ENCODE results near the gene IL1RL2. TPM values are rescaled to one million over a fixed set of nuclear protein-coding genes. Genes with fewer than 3 reads are reported as not detected.

The IL1RL2 gene
- total and polyA plus RNA-seq, 2 experiments from 2014 or later: 2.0 to 2.3 TPM

GRCh38 chr2:102140377-102140776 is 46.4 kb upstream of the IL1RL2 start:
- peak overlapping the region; percentile 97 for H3K27ac ChIP-seq
- H3K9ac ChIP-seq: no peak overlapping the region; the same call in 1 of the 2 replicates
- H3K36me3 ChIP-seq (ENCODE audit: low read depth): 0 out of 2 replicates have a peak, but pooled peaks cover 7% of the 10 kb centered on the region
- H3K9me3 ChIP-seq (ENCODE audit: low read depth): no peaks in the 10 kb centered on the region
- H3K4me2 ChIP-seq (ENCODE audit: unreplicated experiment): no peak overlapping the region
- H3K4me3 ChIP-seq: no peak overlapping the region
- H3K27me3 ChIP-seq (replicated peaks; ENCODE audit: insufficient read depth): no peaks in the 10 kb centered on the region
- in situ Hi-C loops (cut with MboI): loop anchor here (25.0 kb wide), 1 partner anchor 103 kb away; no protein-coding TSS in a partner anchor
- no peaks in the 10 kb centered on the region for H4K20me1 ChIP-seq (ENCODE audit: insufficient read depth)
- H3K9me2 ChIP-seq (ENCODE audit: insufficient read depth): no peaks in the 10 kb centered on the region
- peaks cover 47% of the 10 kb centered on the region for H3F3A ChIP-seq (ENCODE audit: insufficient read depth)
- DNase-seq: no peak
- WGBS, 2 experiments (ENCODE audit: low coverage in 1 of 2, low lambda C conversion rate in 2 of 2, missing lambda C conversion rate in 2 of 2): 98 to 100% methylated on average over 2 of the region's 2 CpGs
- peaks cover 84% of the 10 kb centered on the region for H3K79me2 ChIP-seq (ENCODE audit: insufficient read depth)
- no peak for TF ChIP-seq EZH2phosphoT487 (IDR thresholded peaks at IDR 0.05; ENCODE audit: insufficient read depth, low read depth)
- no peak for TF ChIP-seq EZH2 (IDR thresholded peaks at IDR 0.05; ENCODE audit: insufficient read depth, poor library complexity, severe bottlenecking)
- H3K4me1 ChIP-seq (ENCODE audit: insufficient read depth): peaks cover 38% of the 10 kb centered on the region
- H2AFZ ChIP-seq: no peak overlapping the region

- no peak for TF ChIP-seq EZH2 (IDR thresholded peaks at IDR 0.05; ENCODE audit: insufficient read depth, poor library complexity, severe bottlenecking)
- TF ChIP-seq EZH2phosphoT487 (IDR thresholded peaks at IDR 0.05; ENCODE audit: insufficient read depth, low read depth): no peak
- peak overlapping the region; percentile 97 for H3K27ac ChIP-seq
- H3K4me1 ChIP-seq (ENCODE audit: insufficient read depth): peaks cover 38% of the 10 kb centered on the region
- H2AFZ ChIP-seq: no peak overlapping the region; the same call in 1 of the 2 replicates
- no peaks in the 10 kb centered on the region for H3K9me2 ChIP-seq (ENCODE audit: insufficient read depth)
- 40 to 41% methylated on average over 15 of the region's 15 CpGs for WGBS, 2 experiments (ENCODE audit: low coverage in 1 of 2, low lambda C conversion rate in 2 of 2, missing lambda C conversion rate in 2 of 2)
- H3K79me2 ChIP-seq (ENCODE audit: insufficient read depth): peaks cover 93% of the 10 kb centered on the region
- peaks cover 52% of the 10 kb centered on the region for H3F3A ChIP-seq (ENCODE audit: insufficient read depth)
- no peaks in the 10 kb centered on the region for H4K20me1 ChIP-seq (ENCODE audit: insufficient read depth)
- peak overlapping the region; percentile 85 for H3K4me2 ChIP-seq (ENCODE audit: unreplicated experiment)
- peak; percentile 97 for DNase-seq
- no peaks in the 10 kb centered on the region for H3K27me3 ChIP-seq (replicated peaks; ENCODE audit: insufficient read depth)
- peak overlapping the region; percentile 86 for H3K4me3 ChIP-seq
- no peaks in the 10 kb centered on the region for H3K9me3 ChIP-seq (ENCODE audit: low read depth)
- H3K36me3 ChIP-seq (ENCODE audit: low read depth): peaks cover 14% of the 10 kb centered on the region
- in situ Hi-C loops (cut with MboI): loop anchor here (25.0 kb wide), 1 partner anchor 104 kb away; no protein-coding TSS in a partner anchor
- H3K9ac ChIP-seq: peak overlapping the region; percentile 99
Observed at GRCh38 chr2:102141011-102141943, 45.5 kb upstream of the IL1RL2 start.

- peaks cover 23% of the 10 kb centered on the region for H3K36me3 ChIP-seq (ENCODE audit: low read depth)
- no peaks in the 10 kb centered on the region for H3K9me3 ChIP-seq (ENCODE audit: low read depth)
- peaks cover 33% of the 10 kb centered on the region for H3K4me1 ChIP-seq (ENCODE audit: insufficient read depth)
- H3K4me2 ChIP-seq (ENCODE audit: unreplicated experiment): peak within 1 kb of the TSS; percentile 85
- TF ChIP-seq EZH2 (IDR thresholded peaks at IDR 0.05; ENCODE audit: insufficient read depth, poor library complexity, severe bottlenecking): no peak
- H3K9me2 ChIP-seq (ENCODE audit: insufficient read depth): no peaks in the 10 kb centered on the region
- H4K20me1 ChIP-seq (ENCODE audit: insufficient read depth): no peaks in the 10 kb centered on the region
- H3K4me3 ChIP-seq: peak within 1 kb of the TSS; percentile 86
- H3F3A ChIP-seq (ENCODE audit: insufficient read depth): peaks cover 53% of the 10 kb centered on the region
- H3K9ac ChIP-seq: peak within 1 kb of the TSS; percentile 99
- peak; percentile 97 for DNase-seq
- H3K27me3 ChIP-seq (replicated peaks; ENCODE audit: insufficient read depth): no peaks in the 10 kb centered on the region
- 9 to 10% methylated on average over 40 to 54 of the region's 65 CpGs for WGBS, 2 experiments (ENCODE audit: low coverage in 1 of 2, low lambda C conversion rate in 2 of 2, missing lambda C conversion rate in 2 of 2)
- peak within 1 kb of the TSS; percentile 4; the same call in 1 of the 2 replicates for H2AFZ ChIP-seq
- peaks cover 94% of the 10 kb centered on the region for H3K79me2 ChIP-seq (ENCODE audit: insufficient read depth)
- H3K27ac ChIP-seq: peak within 1 kb of the TSS; percentile 97
- in situ Hi-C loops (cut with MboI): loop anchor here (25.0 kb wide), 1 partner anchor 105 kb away; no protein-coding TSS in a partner anchor
Observed at GRCh38 chr2:102141970-102142828, 44.6 kb upstream of the IL1RL2 start, which contains the start of gene IL1R1. Gene IL1R1, plus strand, starts transcription at chr2:102142746. Its CDS starts 14,979 bp downstream, at chr2:102157725.

Data from GM23248 (cell line).